SU-DHL-6 (cell line): ENCODE data around the gene IFNL1.

ENCODE experiments used
- EZH2phosphoT487 ChIP-seq: fragments of 200-600 bp; sonication (generic), shearing (Covaris generic); conservative IDR thresholded peaks from 2 replicates; pipeline ENCODE4 v1.6.1; 2018; ENCODE audit warnings: mild to moderate bottlenecking, antibody characterized with exemption, low read length, moderate library complexity, mixed read lengths
- TF ChIP-seq, protein P1 (sequence below): fragments of 200-600 bp; sonication (generic); IDR thresholded peaks from one replicate; pipeline ENCODE4 v1.5.1; 2017; ENCODE audit warnings: antibody characterized with exemption, mild to moderate bottlenecking, low read length, moderate library complexity; ENCODE audit not compliant: insufficient read depth, poor library complexity, severe bottlenecking

DNA sequence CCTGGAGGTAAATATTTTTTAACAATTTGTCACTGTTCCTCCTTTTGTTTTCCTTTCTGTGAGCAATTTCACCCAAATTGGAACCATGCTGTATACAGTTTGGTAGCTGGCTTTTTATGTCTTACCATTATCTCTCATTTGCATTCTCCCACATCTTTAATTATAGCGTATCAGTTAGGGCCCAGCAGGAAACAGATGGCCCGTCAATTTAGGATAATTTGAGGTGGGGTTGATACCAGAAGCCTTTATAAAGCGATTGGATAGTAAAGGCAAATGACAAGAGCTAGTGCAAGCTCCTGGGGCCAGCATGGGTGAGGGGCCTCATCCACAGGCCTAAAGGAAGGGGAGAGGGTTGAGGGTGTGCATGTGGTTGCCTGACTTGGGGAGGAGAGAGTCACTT lies 43.7 kb upstream of the IFNL1 start:
- TF ChIP-seq, protein P1, sequence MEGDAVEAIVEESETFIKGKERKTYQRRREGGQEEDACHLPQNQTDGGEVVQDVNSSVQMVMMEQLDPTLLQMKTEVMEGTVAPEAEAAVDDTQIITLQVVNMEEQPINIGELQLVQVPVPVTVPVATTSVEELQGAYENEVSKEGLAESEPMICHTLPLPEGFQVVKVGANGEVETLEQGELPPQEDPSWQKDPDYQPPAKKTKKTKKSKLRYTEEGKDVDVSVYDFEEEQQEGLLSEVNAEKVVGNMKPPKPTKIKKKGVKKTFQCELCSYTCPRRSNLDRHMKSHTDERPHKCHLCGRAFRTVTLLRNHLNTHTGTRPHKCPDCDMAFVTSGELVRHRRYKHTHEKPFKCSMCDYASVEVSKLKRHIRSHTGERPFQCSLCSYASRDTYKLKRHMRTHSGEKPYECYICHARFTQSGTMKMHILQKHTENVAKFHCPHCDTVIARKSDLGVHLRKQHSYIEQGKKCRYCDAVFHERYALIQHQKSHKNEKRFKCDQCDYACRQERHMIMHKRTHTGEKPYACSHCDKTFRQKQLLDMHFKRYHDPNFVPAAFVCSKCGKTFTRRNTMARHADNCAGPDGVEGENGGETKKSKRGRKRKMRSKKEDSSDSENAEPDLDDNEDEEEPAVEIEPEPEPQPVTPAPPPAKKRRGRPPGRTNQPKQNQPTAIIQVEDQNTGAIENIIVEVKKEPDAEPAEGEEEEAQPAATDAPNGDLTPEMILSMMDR = no peak
- TF ChIP-seq EZH2phosphoT487 = no peak
